Activated gamma-delta T cell treated with anti-CD3 and anti-CD28 coated beads, Interleukin-2, amount 50 U/mL, for 16 hours (primary cell): ENCODE data around the gene LRP1B.

ENCODE experiments used
- DNase-seq: peaks from one replicate; pipeline ENCODE4 v3.0.0-alpha.2; 2020; ENCODE audit warnings: low read depth

Gene LRP1B

DNA sequence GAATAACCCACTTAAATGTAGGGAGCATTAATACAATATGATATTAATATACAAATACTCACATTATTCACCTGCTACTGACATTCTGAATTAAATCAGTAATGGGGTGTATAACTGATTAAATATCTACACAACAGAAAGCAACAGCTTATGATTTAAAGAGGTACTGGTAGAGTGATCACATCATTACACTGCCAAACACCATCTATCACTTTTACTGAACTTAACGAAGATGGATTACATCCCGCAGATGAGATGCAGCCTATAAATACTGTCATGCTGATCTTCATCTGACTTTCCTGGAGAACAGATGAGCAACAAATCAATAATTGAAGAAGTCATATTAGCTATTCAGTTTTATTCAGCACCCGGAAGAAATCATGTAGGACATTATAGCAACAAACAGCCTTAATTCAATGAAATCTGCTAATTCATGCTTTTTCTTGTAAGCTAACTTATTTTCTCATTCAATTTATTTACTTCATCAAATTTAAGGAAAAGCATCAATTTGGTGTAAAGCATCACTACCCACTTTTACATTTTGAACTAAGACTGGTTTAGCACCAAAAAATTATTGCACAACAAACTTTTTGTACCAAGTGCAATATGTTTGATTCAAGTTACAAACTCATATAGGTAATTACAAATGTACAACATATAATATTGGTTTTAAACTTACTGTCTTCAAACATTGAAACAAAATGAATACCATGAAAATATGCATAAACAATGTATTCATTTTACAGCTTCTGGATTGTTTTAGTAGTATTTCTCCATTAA is 1509.0 kb downstream of the LRP1B start:
- no peak for DNase-seq

DNA sequence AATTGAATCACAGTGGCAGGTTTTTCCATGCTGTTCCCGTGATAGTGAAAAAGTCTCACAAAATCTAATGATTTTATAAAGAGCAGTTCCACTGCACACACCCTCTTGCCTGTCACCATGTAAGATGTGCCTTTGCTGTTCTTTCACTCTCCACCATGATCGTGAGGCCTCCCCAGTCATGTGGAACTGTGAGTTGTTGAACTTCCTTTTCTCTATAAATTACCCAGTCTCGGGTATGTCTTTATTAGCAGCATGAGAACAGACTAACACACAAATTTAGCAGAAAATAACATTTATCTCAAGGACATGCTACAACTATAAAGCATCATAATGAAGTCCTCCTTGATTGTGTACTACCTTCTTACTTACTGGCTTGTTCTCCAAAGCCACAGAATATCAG is 1526.0 kb downstream of the LRP1B start:
- no peak for DNase-seq

DNA sequence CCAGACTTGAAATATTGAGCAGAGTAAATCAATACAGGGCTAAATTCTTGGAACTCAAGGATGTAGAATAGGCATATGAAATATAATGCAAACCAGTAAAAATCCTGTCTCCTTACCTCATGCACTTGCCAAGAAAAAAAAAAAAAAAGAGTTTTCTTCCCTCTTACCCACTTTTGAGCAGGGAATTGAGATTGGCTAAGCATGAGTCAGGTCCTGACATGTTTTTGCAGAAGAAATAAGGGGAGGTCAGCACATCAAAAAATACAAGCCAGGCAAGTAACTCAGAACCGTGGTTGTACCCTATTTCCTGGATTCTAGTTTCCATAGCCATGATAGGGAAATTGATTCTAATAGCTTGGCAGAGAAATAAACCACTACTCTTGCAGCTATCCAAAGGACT is 1526.7 kb downstream of the LRP1B start:
- DNase-seq, result no peak

DNA sequence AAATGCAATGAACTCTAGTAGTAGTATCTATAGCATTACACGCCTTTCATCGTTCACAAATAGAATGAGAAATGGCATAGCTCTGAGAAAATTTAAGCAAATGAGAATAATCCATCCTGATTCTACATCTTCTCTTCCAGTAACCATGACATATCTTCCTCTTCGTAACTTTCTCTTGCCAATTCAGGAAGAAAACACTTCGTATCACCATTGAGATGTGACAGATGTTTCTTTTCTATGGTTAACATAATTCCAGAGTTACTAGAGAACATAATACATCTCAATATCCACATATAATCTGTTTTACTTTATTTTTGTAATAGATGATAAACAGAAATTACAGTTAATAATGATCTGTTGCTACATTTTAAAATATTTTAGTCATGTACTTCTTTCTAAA is 1527.4 kb downstream of the LRP1B start:
- DNase-seq, result no peak

GRCh38 chr2:140601801-140602200 is 1529.0 kb downstream of the LRP1B start:
- DNase-seq, result no peak

DNA sequence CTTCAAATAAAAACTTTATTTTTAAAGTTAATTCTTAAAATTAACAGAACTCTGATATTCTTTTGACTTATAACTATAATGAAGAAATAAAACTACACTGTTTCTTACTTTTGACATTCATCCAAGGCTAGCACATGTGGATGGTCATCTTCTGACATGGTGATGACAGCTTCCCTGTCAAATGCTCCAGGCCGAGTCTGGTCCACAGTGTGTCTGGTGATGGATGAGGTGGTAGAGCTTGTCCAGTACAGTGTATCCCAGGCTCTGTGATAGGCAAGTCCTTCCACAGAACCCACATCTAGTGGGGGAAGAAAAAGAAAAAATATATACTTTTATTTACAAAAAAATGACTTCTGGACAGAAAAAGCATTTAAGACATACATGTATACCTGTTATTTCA is 1529.5 kb downstream of the LRP1B start:
- no peak for DNase-seq

DNA sequence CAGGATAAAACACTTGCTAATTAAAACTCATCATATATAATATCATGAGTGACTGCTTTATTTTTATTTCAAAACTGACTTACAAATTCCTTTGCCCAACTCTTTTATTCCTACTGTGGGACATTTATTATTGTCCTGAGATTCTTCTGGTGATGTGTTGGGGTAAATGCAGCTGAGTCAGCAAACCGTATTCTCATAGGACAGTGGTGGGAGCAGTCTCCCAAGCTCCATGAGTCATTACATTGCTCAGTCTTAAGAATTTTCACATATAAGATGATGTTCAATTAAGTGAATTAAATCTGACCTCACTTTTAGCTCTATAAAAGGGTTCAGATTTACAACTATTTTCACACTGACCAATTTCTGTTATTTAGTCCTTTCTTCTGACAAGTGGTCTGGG is 1530.7 kb downstream of the LRP1B start:
- DNase-seq, result no peak

DNA sequence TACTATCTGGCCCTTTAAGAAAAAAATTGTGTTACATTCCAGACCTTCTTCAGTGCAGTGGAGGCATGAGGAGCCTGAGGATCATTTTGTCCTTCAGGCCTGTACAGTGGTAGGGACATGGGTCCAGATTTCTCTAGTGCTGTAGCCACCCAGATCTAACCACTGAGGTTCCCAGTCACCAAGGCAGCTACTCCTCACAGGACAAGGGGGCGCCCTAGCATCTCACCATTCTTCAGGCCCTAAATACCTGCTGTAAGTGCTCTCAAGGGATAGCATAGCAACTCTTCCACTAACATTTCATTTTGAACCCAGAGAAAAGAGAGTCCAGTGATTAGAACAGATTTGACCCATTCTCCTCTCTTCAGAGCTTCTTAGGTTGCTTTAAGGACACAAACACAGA is 1533.0 kb downstream of the LRP1B start:
- DNase-seq, result no peak

DNA sequence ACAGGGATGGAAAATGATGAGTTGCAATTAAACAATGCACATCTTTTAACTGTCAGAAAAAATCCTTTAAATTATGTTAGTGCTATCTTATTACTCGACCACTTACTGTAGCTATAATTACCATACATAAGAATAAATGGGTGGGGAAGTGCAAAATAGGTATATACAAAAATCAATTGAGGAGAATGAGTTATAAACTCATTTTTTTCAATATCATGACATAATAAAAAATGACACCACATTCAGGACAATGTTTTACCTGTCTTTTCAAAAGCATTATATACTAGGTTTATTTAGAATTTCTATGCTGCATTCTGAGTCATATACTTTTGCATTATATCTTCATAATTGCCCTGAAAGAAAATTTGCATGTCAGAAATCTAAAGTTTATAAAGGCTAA is 1533.6 kb downstream of the LRP1B start:
- no peak for DNase-seq

- DNase-seq, result no peak
Observed at GRCh38 chr2:140596447-140596846, 1534.4 kb downstream of the LRP1B start.

DNA sequence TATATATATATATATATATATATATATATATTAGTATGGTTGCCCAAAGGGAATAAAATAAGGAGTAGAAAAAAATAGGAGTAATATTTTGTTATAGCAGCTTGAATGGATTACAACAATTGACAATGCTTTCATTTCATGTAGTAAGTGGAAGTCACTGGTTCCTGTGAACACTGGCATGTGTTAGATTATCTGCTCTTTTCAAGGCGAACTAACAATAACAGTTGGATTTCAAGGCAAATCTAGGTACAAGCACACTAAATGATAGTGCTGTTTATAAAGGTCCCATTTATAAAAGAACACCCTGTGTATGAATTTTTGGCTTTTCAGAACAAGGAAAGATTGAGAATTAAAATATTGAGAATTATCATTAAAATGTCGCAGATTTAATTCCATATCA is 1535.7 kb downstream of the LRP1B start:
- DNase-seq, result no peak

DNA sequence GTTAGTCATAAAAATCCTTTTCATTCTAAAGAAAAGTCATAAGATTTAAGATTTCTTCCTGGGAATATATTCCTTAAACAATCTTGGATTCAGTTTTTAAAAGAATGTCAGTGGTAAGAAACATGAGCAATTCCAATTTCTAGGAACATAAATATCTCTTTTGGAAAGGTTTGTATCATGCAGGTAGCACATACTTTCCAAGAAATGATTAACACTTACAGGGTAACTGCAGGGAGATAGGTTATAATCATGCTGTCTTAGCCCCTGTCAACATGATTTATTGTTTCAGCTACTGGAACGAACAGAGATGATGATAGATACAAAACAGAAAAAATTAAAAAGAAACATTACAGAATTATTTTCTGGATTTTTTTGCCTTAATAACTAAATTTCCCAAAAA is 1537.7 kb downstream of the LRP1B start:
- no peak for DNase-seq

DNA sequence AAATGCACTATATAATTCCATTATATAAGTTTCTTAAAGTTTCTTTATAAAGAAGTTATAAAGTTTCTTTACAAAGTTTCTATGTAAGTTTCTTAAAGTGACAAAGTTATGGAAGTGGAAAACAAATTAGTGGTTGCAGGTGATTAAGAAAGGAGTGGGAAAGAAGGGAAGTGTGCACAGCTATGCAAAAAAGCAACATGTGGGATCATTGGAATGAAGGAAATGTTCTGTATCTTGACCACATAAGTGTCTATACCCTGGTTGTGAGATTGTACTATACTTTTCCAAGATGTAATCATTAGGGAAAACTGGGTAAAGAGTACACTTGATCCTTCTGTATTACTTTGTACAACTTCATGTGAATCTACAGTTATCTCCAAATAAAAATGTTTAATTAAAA is 1541.1 kb downstream of the LRP1B start:
- no peak for DNase-seq

DNA sequence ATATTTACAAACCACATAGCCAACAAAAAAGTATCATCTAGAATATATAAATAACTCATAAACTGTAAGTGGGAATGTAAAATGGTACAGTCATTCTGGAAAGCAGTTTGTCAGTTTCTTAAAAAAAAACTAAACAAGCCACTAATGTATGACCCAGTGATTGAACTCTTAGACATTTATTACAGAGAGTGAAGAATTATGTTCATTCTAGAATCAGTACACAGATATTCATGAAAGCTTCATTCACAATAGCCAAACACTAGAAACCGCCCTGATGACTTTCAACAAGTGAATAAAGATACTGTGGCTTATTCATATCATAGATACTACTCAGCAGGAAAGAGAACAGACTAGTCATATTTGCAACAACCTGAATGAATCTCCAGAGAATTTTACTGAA is 1541.5 kb downstream of the LRP1B start:
- no peak for DNase-seq

GRCh38 chr2:140586379-140586778 is 1544.4 kb downstream of the LRP1B start:
- no peak for DNase-seq

DNA sequence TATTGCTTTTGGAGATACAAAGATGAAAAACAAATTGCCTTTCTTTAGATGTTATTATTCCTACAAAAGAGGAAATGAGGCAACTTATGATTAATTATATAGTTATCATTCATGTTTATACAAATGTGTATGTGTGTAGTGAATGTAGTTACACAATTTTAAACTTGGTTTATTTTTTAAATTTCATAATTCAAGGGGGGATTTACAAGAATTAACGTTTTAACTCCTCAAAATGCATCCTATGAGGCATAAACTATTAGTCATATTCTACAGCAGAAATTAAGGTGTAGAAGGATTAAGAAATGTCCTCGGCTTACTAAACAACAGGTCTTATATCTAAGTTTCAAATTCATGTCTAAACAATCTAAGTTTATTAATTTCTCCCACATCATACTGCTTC is 1545.8 kb downstream of the LRP1B start:
- no peak for DNase-seq

DNA sequence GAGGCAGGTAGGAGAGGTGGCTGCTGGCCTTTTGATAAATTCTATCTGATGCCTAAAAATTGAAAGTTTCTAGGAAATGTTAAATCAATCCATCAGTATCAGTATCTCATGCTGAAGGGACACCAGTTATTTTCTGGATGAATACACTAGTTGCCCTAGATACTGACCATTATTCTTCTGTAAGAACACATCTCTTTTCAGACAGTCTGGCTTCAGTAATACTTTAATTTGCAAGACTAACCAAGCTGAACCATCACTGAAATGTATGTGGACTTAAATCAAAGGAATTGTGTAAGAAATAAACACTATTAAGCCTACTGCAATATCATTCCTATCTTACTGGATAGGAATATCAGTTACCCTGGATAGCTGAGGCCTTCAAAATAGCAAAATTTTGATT is 1546.3 kb downstream of the LRP1B start:
- no peak for DNase-seq

DNA sequence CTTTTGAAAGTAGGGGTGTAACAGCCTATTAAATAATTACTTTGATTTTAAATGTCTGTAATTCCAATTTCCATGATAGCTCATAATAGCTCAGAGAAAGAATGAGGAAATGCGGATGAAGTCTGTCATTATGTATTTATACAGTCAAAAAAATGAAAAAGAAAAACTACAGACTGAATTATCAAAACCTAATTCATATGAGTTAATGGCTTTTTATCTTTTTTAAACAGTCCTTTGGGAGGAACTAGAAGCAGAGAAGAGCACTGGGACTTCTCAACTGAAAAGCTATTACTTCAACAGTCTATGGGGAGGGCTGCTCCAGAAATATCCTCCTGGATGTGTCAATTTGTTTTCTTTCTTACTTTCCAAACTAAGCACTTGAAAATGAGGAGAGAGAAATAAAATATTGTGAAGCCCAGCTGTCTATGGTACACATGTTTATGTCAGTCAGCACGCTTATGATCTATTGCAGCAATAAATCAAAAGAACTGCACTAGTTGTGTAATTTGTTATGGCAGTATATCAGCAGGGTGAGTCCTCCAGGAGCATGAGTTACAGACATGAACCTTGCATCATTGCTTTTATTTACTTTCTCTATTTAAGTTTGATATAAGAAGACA is 1550.2 kb downstream of the LRP1B start:
- no peak for DNase-seq

DNA sequence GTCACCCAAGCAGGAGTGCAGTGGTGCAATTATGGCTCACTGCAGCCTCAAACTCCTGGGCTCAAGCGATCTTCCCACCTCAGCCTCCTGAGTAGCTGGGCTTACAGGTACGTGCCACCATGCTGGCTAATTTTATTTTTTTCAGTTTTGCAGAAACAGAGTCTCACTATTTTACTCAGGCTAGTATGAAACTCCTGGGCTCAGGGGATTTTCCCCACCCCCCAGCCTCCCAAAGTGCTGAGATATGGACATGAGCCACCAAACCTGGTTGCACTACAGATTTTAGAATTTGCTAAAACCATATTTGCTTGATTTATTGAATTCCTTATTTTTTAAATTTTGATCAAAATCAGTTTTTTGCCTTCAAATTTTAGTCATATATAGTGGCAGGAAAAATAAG is 1553.4 kb downstream of the LRP1B start:
- DNase-seq, result no peak

DNA sequence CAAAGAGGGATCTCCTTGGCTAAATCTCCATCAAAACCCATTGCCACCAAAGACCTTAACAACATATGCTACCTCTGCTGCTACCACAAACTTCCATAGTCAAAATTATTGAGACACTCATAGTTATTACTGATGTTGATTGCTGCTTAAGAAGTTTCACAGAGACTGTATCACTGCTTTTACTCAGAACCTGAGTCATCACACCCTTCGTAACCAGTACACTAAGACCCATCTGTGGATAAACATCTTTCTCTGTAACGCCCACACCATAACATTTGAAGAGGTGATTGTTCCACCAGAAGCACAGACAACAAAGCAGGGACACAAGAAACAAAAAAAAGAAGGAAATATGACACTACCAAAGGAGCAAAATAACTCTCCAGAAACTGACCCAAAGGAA is 1563.1 kb downstream of the LRP1B start:
- DNase-seq, result no peak

- DNase-seq, result no peak
Observed at GRCh38 chr2:140565756-140566155, 1565.1 kb downstream of the LRP1B start.

GRCh38 chr2:140555701-140556100 is 1575.1 kb downstream of the LRP1B start:
- DNase-seq, result no peak

DNA sequence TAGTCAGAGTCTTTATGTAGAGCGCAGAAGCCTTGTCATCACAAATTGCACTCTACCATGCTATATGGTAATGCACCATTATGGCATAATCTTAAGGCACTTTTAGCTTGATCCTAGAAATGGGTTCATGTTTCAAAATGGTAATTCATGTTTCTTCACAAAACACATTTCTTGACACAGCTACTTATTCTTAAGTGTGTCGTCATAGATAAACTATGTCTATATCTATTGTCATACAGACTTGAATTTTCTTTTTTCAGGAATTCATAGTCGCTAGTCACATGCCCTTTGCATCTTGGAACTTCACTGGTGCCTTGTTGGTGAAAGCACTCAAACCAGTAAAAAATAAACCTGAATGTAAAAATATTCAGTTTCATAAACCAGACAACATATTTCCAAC is 1578.2 kb downstream of the LRP1B start:
- DNase-seq, result no peak

GRCh38 chr2:140551287-140551686 is 1579.5 kb downstream of the LRP1B start:
- no peak for DNase-seq
